ENCODE measurements around the gene DGUOK. TPM values are rescaled to one million over a fixed set of nuclear protein-coding genes. Genes with fewer than 3 reads are reported as not detected.

Gene DGUOK
- total RNA-seq, 1 experiment from 2014 or later = 70.7 TPM

- intact Hi-C loops (cut with micrococcal nuclease; ENCODE audit: unreplicated experiment) = no loop called here
- H3K9me3 ChIP-seq = no peaks in the 10 kb centered on the region
- no peaks in the 10 kb centered on the region for H3K9me3 Mint-ChIP-seq (ENCODE audit: unreplicated experiment)
- no TSS peak for BruUV-seq (replicated peaks)
- no peak for DNase-seq
- peaks cover 16% of the 10 kb centered on the region for H3K36me3 Mint-ChIP-seq (ENCODE audit: insufficient read depth, unreplicated experiment)
- H3K27ac Mint-ChIP-seq (ENCODE audit: unreplicated experiment) = no peak overlapping the region
- H3K4me3 Mint-ChIP-seq (ENCODE audit: unreplicated experiment) = no peak overlapping the region
- no peaks in the 10 kb centered on the region for H3K27me3 Mint-ChIP-seq (ENCODE audit: insufficient read depth, unreplicated experiment)
- CTCF ChIA-PET = no interaction called here
- peaks cover 25% of the 10 kb centered on the region for H3K4me1 Mint-ChIP-seq (ENCODE audit: low read depth, unreplicated experiment)
- POLR2A ChIA-PET = no interaction called here
- H3K4me1 ChIP-seq = 0 out of 2 replicates have a peak, but pooled peaks cover 16% of the 10 kb centered on the region
- TF ChIP-seq, protein P1, sequence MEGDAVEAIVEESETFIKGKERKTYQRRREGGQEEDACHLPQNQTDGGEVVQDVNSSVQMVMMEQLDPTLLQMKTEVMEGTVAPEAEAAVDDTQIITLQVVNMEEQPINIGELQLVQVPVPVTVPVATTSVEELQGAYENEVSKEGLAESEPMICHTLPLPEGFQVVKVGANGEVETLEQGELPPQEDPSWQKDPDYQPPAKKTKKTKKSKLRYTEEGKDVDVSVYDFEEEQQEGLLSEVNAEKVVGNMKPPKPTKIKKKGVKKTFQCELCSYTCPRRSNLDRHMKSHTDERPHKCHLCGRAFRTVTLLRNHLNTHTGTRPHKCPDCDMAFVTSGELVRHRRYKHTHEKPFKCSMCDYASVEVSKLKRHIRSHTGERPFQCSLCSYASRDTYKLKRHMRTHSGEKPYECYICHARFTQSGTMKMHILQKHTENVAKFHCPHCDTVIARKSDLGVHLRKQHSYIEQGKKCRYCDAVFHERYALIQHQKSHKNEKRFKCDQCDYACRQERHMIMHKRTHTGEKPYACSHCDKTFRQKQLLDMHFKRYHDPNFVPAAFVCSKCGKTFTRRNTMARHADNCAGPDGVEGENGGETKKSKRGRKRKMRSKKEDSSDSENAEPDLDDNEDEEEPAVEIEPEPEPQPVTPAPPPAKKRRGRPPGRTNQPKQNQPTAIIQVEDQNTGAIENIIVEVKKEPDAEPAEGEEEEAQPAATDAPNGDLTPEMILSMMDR (IDR thresholded peaks at IDR 0.05; ENCODE audit: insufficient read depth in 1 of 2, low read depth in 1 of 2, low read length in 1 of 2, severe bottlenecking in 1 of 2, unreplicated experiment in 1 of 2) = no peak
- no peak overlapping the region for H3K4me3 ChIP-seq (ENCODE audit: low read depth, low read length)
- no peaks in the 10 kb centered on the region for H3K36me3 ChIP-seq (ENCODE audit: control insufficient read depth, insufficient read depth, low read length)
- H3K27me3 ChIP-seq (replicated peaks; ENCODE audit: control insufficient read depth, insufficient read depth, low read length) = no peaks in the 10 kb centered on the region
These were observed 80.4 kb downstream of the DGUOK start for GRCh38 chr2:74007121-74007520.

- intact Hi-C loops (cut with micrococcal nuclease; ENCODE audit: unreplicated experiment) = loop anchor here (1.0 kb wide), 1 partner anchor 18 kb away; no protein-coding TSS in a partner anchor
- no peak overlapping the region for H3K4me3 ChIP-seq (ENCODE audit: low read depth, low read length)
- H3K9me3 ChIP-seq = no peaks in the 10 kb centered on the region
- BruUV-seq (replicated peaks) = no TSS peak
- H3K36me3 Mint-ChIP-seq (ENCODE audit: insufficient read depth, unreplicated experiment) = peaks cover 16% of the 10 kb centered on the region
- 0 out of 2 replicates have a peak, but pooled peaks cover 16% of the 10 kb centered on the region for H3K4me1 ChIP-seq
- peaks cover 25% of the 10 kb centered on the region for H3K4me1 Mint-ChIP-seq (ENCODE audit: low read depth, unreplicated experiment)
- POLR2A ChIA-PET = no interaction called here
- TF ChIP-seq, protein P1 (IDR thresholded peaks at IDR 0.05; ENCODE audit: insufficient read depth in 1 of 2, low read depth in 1 of 2, low read length in 1 of 2, severe bottlenecking in 1 of 2, unreplicated experiment in 1 of 2) = no peak
- no peaks in the 10 kb centered on the region for H3K27me3 Mint-ChIP-seq (ENCODE audit: insufficient read depth, unreplicated experiment)
- no peaks in the 10 kb centered on the region for H3K27me3 ChIP-seq (replicated peaks; ENCODE audit: control insufficient read depth, insufficient read depth, low read length)
- H3K4me3 Mint-ChIP-seq (ENCODE audit: unreplicated experiment) = no peak overlapping the region
- no peak for DNase-seq
- CTCF ChIA-PET = no interaction called here
- no peaks in the 10 kb centered on the region for H3K36me3 ChIP-seq (ENCODE audit: control insufficient read depth, insufficient read depth, low read length)
- H3K27ac Mint-ChIP-seq (ENCODE audit: unreplicated experiment) = no peak overlapping the region
- H3K9me3 Mint-ChIP-seq (ENCODE audit: unreplicated experiment) = no peaks in the 10 kb centered on the region
These were observed 81.0 kb downstream of the DGUOK start for GRCh38 chr2:74007711-74008110.

Other genes starting within 250 kb of the DGUOK start
- gene TPRKB, start 189.5 kb upstream of the DGUOK start, total RNA-seq (2022) = 42.1 and 48.8 TPM in 2 replicates
- 23.8 and 24.3 TPM in 2 replicates for gene DUSP11, start 146.8 kb upstream of the DGUOK start, total RNA-seq (2022)
- not detected in 2 replicates for gene C2orf78, start 142.7 kb upstream of the DGUOK start, total RNA-seq (2022)
- gene STAMBP, start 97.9 kb upstream of the DGUOK start, total RNA-seq (2022) = 49.8 and 50.1 TPM in 2 replicates
- 2.6 and 5.7 TPM in 2 replicates for gene ACTG2, start 33.9 kb upstream of the DGUOK start, total RNA-seq (2022)
- 27.5 and 27.8 TPM in 2 replicates for gene TET3, start 58.0 kb downstream of the DGUOK start, total RNA-seq (2022)
- gene BOLA3, start 221.0 kb downstream of the DGUOK start, total RNA-seq (2022) = 71.5 and 79.7 TPM in 2 replicates